HUES64 (cell line): ENCODE results near the gene LRRC2.
A peak's percentile ranks its signal among the peaks of the same experiment; 100 is the strongest.
"Not testable (repeated sequence)": the region's sequence is repeated elsewhere in the genome, so short reads cannot be mapped to it uniquely, and the experiment has no call there.

Source experiments
- H3K27ac ChIP-seq: 2 replicates; pipeline ENCODE4 v1.7.0; 2013; ENCODE audit warnings: low read depth, low read length, inconsistent platforms
- H3K27me3 ChIP-seq: 2 replicates; pipeline ENCODE4 v1.6.1; 2013; ENCODE audit warnings: mild to moderate bottlenecking, low read length; ENCODE audit not compliant: insufficient read depth
- H3K36me3 ChIP-seq: 2 replicates; pipeline ENCODE4 v1.6.1; 2013; ENCODE audit warnings: mild to moderate bottlenecking, low read length; ENCODE audit not compliant: insufficient read depth
- H3K4me1 ChIP-seq: 2 replicates; pipeline ENCODE4 v1.6.1; 2013; ENCODE audit warnings: mild to moderate bottlenecking, low read length, moderate library complexity; ENCODE audit not compliant: insufficient read depth
- H3K4me3 ChIP-seq: 2 replicates; pipeline ENCODE4 v1.5.1; 2013; ENCODE audit warnings: mild to moderate bottlenecking, low read length, moderate library complexity
- H3K9ac ChIP-seq: 2 replicates; pipeline ENCODE4 v1.6.1; 2013; ENCODE audit warnings: mild to moderate bottlenecking, low read depth, low read length
- H3K9me3 ChIP-seq: 2 replicates; pipeline ENCODE4 v1.6.1; 2013; ENCODE audit warnings: low read depth, low read length; ENCODE audit not compliant: insufficient read depth
- WGBS: fragments of 150-250, 120-280 bp; methylation state at CpG from one replicate; pipeline ENCODE4 v1.1.7; 2013; ENCODE audit warnings: missing lambda C conversion rate; 5-methylcytosine and 5-hydroxymethylcytosine counted together

The LRRC2 gene

DNA sequence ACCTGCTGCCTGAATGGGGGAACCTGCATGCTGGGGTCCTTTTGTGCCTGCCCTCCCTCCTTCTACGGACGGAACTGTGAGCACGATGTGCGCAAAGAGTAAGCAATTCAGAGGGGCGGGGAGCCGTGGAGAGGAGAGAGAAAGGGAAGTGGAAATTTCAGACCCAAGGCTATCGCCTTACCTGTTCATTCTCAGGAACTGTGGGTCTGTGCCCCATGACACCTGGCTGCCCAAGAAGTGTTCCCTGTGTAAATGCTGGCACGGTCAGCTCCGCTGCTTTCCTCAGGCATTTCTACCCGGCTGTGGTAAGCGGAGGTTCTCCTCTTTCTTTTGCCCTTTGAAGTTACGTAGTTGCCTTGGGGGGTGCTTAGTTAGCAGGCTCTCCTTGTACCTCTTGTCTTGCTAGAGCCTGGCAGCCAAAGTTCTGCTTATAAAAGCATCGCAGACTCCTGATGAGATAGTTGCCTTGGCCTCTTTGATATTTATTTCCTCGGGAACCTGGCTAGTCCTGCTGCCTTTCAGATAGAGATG is 13.7 kb upstream of the LRRC2 start:
- H3K36me3 ChIP-seq: peaks cover 60% of the 10 kb centered on the region
- H3K4me3 ChIP-seq: peak overlapping the region; percentile 94
- peak overlapping the region; percentile 95 for H3K9ac ChIP-seq
- peak overlapping the region; percentile 98 for H3K27ac ChIP-seq
- 34% methylated on average over 14 of the region's 14 CpGs for WGBS
- H3K4me1 ChIP-seq: peaks cover 24% of the 10 kb centered on the region
- H3K9me3 ChIP-seq: no peaks in the 10 kb centered on the region
- peaks cover 52% of the 10 kb centered on the region; the same call in 1 of the 2 replicates for H3K27me3 ChIP-seq

- Histone ChIP-seq H3K36me3 (peaks cover 53% of the 10 kb centered on the region), H3K9me3 (no peaks in the 10 kb centered on the region), H3K27ac (peak overlapping the region; percentile 98; the same call in 1 of the 2 replicates), H3K27me3 (peaks cover 52% of the 10 kb centered on the region; the same call in 1 of the 2 replicates), H3K4me1 (peaks cover 29% of the 10 kb centered on the region), H3K4me3 (peak overlapping the region; percentile 94), H3K9ac (peak overlapping the region; percentile 95)
- WGBS: 9% methylated on average over 10 of the region's 10 CpGs
Observed at GRCh38 chr3:46578973-46579755, 13.1 kb upstream of the LRRC2 start.

DNA sequence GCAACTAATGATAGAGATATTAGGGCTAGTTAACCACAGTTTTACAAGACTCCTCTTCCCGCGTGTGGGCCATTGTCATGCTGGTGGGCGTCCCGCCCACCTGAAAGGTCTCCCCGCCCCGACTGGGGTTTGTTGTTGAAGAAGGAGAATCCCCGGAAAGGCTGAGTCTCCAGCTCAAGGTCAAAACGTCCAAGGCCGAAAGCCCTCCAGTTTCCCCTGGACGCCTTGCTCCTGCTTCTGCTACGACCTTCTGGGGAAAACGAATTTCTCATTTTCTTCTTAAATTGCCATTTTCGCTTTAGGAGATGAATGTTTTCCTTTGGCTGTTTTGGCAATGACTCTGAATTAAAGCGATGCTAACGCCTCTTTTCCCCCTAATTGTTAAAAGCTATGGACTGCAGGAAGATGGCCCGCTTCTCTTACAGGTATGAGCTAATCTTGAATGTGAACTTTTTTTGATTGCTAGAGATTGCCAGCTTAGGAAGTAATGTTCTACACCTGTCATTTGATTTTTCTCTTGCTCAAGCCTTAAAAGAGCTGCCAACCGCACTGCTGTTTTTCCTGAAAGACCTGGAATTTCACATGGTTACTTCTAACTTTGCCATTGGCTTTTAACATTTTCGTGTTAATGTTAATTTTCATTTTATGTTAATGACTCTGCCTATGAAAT is 11.6 kb upstream of the LRRC2 start:
- H3K36me3 ChIP-seq: peaks cover 40% of the 10 kb centered on the region
- H3K4me1 ChIP-seq: peaks cover 41% of the 10 kb centered on the region
- H3K9me3 ChIP-seq: not testable (repeated sequence)
- peak overlapping the region; percentile 95 for H3K9ac ChIP-seq
- 1% methylated on average over 7 of the region's 18 CpGs for WGBS
- peak overlapping the region; percentile 98 for H3K27ac ChIP-seq
- peaks cover 52% of the 10 kb centered on the region; the same call in 1 of the 2 replicates for H3K27me3 ChIP-seq
- H3K4me3 ChIP-seq: peak overlapping the region; percentile 94

DNA sequence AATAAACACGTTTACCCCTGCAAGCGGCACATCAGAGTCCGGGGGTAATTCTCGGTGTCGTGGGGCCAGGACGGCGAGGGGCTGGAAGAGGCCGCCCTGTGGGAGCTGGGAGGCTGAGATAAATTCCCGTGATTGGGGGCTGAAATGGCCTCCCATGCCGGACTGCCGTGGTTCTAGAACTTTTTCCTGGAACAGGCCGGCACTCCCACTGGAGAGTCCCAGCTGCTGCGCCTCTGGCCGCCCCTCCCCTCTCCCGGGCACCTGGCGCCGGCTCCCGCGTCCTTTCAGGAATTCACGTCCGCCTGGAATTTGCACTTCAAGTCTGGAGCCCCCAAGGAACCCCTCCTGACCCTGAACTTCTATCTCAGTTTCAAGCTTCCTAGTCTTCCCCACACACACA is 10.8 kb upstream of the LRRC2 start:
- WGBS: 3% methylated on average over 21 of the region's 21 CpGs
- Histone ChIP-seq H3K4me3 (peak overlapping the region; percentile 94), H3K27ac (peak overlapping the region; percentile 98), H3K4me1 (peaks cover 42% of the 10 kb centered on the region), H3K9me3 (no peaks in the 10 kb centered on the region), H3K27me3 (peaks cover 52% of the 10 kb centered on the region; the same call in 1 of the 2 replicates), H3K9ac (peak overlapping the region; percentile 95), H3K36me3 (peaks cover 32% of the 10 kb centered on the region)

- H3K9me3 ChIP-seq: no peaks in the 10 kb centered on the region
- H3K27ac ChIP-seq: peak overlapping the region; percentile 98
- peak overlapping the region; percentile 95 for H3K9ac ChIP-seq
- WGBS: 23% methylated on average over 9 of the region's 10 CpGs
- peaks cover 42% of the 10 kb centered on the region for H3K4me1 ChIP-seq
- peak overlapping the region; percentile 94 for H3K4me3 ChIP-seq
- peaks cover 52% of the 10 kb centered on the region; the same call in 1 of the 2 replicates for H3K27me3 ChIP-seq
- H3K36me3 ChIP-seq: peaks cover 27% of the 10 kb centered on the region
Observed at GRCh38 chr3:46576386-46576785, 10.3 kb upstream of the LRRC2 start.

- H3K27ac ChIP-seq: peak overlapping the region; percentile 98
- peaks cover 51% of the 10 kb centered on the region; the same call in 1 of the 2 replicates for H3K27me3 ChIP-seq
- H3K4me3 ChIP-seq: peak overlapping the region; percentile 94
- no peaks in the 10 kb centered on the region for H3K9me3 ChIP-seq
- H3K9ac ChIP-seq: peak overlapping the region; percentile 95
- peaks cover 20% of the 10 kb centered on the region for H3K36me3 ChIP-seq
- WGBS: 8% methylated on average over 11 of the region's 11 CpGs
- H3K4me1 ChIP-seq: peaks cover 42% of the 10 kb centered on the region
Observed at GRCh38 chr3:46575577-46576222, 9.6 kb upstream of the LRRC2 start.

DNA sequence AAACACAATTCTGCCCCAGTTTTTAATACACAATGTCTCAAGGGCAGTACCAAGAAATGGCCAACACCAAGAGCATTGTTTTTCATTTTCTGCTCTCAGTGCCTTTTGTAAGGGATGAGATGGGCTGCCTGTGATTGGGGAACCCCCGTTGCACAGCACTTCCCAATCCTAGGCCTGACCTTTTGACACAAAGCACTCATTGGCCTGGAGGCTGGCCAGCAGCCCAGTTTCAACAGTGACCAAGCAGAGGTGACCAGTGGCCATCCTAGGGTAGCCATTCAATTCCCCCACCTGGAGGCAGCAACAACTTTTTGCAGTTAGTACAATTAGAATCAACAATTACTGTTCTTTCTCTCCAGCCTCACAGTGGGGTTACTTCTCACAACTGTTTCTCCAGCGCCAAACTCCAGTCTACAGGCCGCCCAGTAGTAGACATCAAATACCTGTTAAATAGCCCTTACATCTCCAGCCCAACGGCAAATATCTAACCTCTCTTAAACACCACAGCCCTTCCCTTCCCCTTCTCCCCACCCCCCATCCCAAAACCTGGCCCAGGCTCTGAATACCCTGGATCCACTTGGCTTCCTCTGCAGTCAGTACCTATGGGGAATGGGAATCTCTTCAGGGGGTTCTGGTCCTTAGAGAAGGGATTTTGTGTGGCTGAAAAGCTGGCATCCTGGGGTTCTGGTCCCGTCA is 8.9 kb upstream of the LRRC2 start:
- peaks cover 13% of the 10 kb centered on the region for H3K36me3 ChIP-seq
- WGBS: 4% methylated on average over 5 of the region's 5 CpGs
- H3K9me3 ChIP-seq: no peaks in the 10 kb centered on the region
- H3K27me3 ChIP-seq: peaks cover 44% of the 10 kb centered on the region; the same call in 1 of the 2 replicates
- peak overlapping the region; percentile 95 for H3K9ac ChIP-seq
- peak overlapping the region; percentile 94 for H3K4me3 ChIP-seq
- peaks cover 37% of the 10 kb centered on the region for H3K4me1 ChIP-seq
- peak overlapping the region; percentile 98 for H3K27ac ChIP-seq

GRCh38 chr3:46574243-46574646 is 8.1 kb upstream of the LRRC2 start:
- peak overlapping the region; percentile 95 for H3K9ac ChIP-seq
- H3K4me3 ChIP-seq: peak overlapping the region; percentile 94
- peaks cover 36% of the 10 kb centered on the region for H3K4me1 ChIP-seq
- 0% methylated on average over 2 of the region's 2 CpGs for WGBS
- peaks cover 5% of the 10 kb centered on the region for H3K36me3 ChIP-seq
- H3K27ac ChIP-seq: peak overlapping the region; percentile 98
- peaks cover 36% of the 10 kb centered on the region; the same call in 1 of the 2 replicates for H3K27me3 ChIP-seq
- 0 out of 2 replicates have a peak, but pooled peaks cover 5% of the 10 kb centered on the region for H3K9me3 ChIP-seq

DNA sequence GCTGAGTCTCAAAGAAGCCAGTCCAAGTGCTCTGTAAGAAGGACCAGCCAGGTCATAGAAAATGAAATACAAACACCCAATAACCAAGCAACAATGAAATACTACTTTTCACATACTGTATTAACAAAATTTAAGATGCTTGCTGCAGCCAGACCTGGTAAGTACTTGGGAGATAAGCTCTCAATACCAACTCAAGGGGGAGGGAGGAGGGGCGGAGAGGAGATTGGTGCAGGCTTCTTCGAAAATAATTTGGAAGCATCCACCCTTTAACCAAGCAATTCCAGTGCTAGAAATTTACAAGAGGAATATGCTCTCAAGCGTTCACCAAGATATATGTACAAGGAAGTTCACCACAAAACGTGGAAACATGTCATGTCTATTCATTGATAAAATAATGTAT is 7.6 kb upstream of the LRRC2 start:
- 0 out of 2 replicates have a peak, but pooled peaks cover 5% of the 10 kb centered on the region for H3K9me3 ChIP-seq
- peak overlapping the region; percentile 98 for H3K27ac ChIP-seq
- WGBS: no CpG with 5 or more reads among the region's 4 CpGs
- H3K9ac ChIP-seq: peak overlapping the region; percentile 50
- H3K36me3 ChIP-seq: peaks cover under 1% of the 10 kb centered on the region; the same call in 1 of the 2 replicates
- H3K4me1 ChIP-seq: peaks cover 36% of the 10 kb centered on the region
- H3K27me3 ChIP-seq: peaks cover 31% of the 10 kb centered on the region; the same call in 1 of the 2 replicates
- peak overlapping the region; percentile 27 for H3K4me3 ChIP-seq

DNA sequence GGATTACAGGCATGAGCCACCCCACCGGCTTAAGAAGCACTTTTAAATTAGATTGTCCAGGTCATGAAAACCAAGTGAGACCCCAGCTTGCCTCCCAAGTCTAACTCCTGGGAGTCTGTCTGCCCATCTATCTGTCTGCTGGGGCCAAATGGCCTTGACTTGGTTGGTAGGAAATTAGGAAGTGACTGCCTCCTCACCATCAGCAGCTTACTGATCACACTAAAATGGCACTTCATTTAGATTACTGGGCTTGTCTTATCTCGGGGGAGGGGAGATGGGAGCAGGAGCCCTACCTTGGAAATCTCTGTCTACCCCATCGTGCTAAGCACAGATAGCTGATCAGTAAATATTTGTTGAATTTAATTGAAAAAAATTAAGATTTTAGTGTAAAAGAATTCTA is 5.6 kb upstream of the LRRC2 start:
- 93% methylated on average over 3 of the region's 3 CpGs for WGBS

More for the DNA sequence above, 5.6 kb upstream of the LRRC2 start:
- 0 out of 2 replicates have a peak, but pooled peaks cover 5% of the 10 kb centered on the region for H3K9me3 ChIP-seq
- H3K27ac ChIP-seq: no peak overlapping the region
- no peak overlapping the region for H3K4me3 ChIP-seq
- no peak overlapping the region for H3K9ac ChIP-seq
- H3K27me3 ChIP-seq: peaks cover 12% of the 10 kb centered on the region; the same call in 1 of the 2 replicates
- no peaks in the 10 kb centered on the region for H3K36me3 ChIP-seq
- peaks cover 36% of the 10 kb centered on the region for H3K4me1 ChIP-seq
